Measurements from ENCODE around the gene TOMM34.

- TF ChIP-seq CTCF (IDR thresholded peaks at IDR 0.05) (no peak), POLR2A (IDR thresholded peaks at IDR 0.05) (no peak)
Observed at GRCh38 chr20:44897133-44897532, 63.1 kb downstream of the TOMM34 start.
